ENCODE data around the gene CALHM1. TPM values are rescaled to one million over a fixed set of nuclear protein-coding genes. Genes with fewer than 3 reads are reported as not detected.

The CALHM1 gene
- total and polyA plus RNA-seq, 7 experiments from 2014 or later, result not detected

- no peaks in the 10 kb centered on the region for H3K27me3 Mint-ChIP-seq
- peaks cover 0 to 18% of the 10 kb centered on the region in 2 donors for H3K4me1 ChIP-seq (ENCODE audit: control insufficient read depth in 2 of 2, insufficient read depth in 2 of 2, low read length in 2 of 2)
- no peaks in the 10 kb centered on the region for H3K9me3 Mint-ChIP-seq
- H3K4me1 Mint-ChIP-seq, result peaks cover 16 to 58% (median 40%) of the 10 kb centered on the region in 7 donors
- H3K4me3 Mint-ChIP-seq, result peak overlapping the region; percentile 31 to 81 (median 73)
- POLR2A ChIA-PET, result no interaction called here
- ATAC-seq, result peak; percentile 54
- H3K9me3 ChIP-seq (ENCODE audit: control insufficient read depth in 2 of 3, low read length in 3 of 3), result no peaks in the 10 kb centered on the region
- CTCF ChIA-PET, result interaction anchor here (1.0 kb wide), 1 partner anchor 14 kb away, joined by 4 read pairs; no protein-coding TSS in a partner anchor
- peak overlapping the region in 7 of 9 donors; percentile 18 to 79 (median 33) for H3K27ac Mint-ChIP-seq
- peak overlapping the region; percentile 19 for H3K27ac ChIP-seq (ENCODE audit: low read depth, low read length)
- H3K4me3 ChIP-seq (ENCODE audit: low read length), result no peak overlapping the region
- H3K36me3 Mint-ChIP-seq, result peaks cover 16 to 53% (median 29%) of the 10 kb centered on the region in 5 donors
- H3K36me3 ChIP-seq (ENCODE audit: control insufficient read depth in 2 of 3, insufficient read depth in 3 of 3, low read length in 3 of 3), result peaks cover 0 to 59% (median 9%) of the 10 kb centered on the region in 3 experiments
- no peaks in the 10 kb centered on the region for H3K27me3 ChIP-seq (ENCODE audit: control insufficient read depth in 2 of 2, insufficient read depth in 2 of 2, low read length in 2 of 2)
- DNase-seq, result peak in 3 of 9 donors; percentile 18 to 39 (median 19)
- intact Hi-C loops (cut with micrococcal nuclease), result loop anchor here (1.0 to 2.0 kb wide), 3 partner anchors 23 to 61 kb away; partner anchors contain the start of gene CALHM2 (in 1 of the 2)
These were observed 29.1 kb downstream of the CALHM1 start for GRCh38 chr10:103429647-103430046.

DNA sequence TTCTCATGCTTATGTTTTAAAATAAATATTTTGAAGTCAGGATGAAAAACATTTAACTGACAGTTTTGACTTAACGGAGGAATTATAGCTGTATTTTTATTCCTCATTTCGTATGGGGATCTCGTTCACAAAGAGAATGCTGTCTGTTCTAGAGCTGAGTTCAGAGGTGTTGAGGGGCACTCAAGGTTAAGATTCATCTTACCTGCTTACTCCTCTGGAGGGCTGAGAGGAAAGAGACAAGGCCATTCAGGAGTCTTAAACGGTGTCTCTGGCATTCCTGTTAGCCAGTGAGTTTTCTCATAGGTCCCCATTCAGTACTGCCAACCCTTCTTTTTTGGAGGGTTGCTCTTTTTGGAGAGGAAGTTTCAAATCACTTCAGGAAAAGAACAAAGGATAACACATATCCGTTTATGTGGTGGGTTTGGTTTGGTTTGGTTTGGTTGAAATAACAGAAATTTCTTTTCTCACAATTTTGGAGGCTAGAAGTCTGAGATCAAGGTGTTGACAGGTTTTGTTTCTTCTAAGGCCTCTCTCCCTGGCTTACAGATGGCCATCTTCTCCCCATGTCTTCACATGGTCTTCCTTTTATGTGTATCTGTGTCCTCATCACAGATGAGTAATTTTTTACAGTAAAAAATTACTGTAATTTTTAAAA lies 29.6 kb downstream of the CALHM1 start:
- Mint-ChIP-seq H3K4me3 (peak overlapping the region; percentile 50 to 81 (median 68)), H3K4me1 (peaks cover 16 to 58% (median 40%) of the 10 kb centered on the region in 7 donors), H3K27ac (peak overlapping the region in 7 of 9 donors; percentile 7 to 58 (median 26)), H3K36me3 (peaks cover 16 to 58% (median 33%) of the 10 kb centered on the region in 5 donors), H3K9me3 (no peaks in the 10 kb centered on the region), H3K27me3 (no peaks in the 10 kb centered on the region)
- intact Hi-C loops (cut with micrococcal nuclease), result loop anchor here (1.0 to 2.0 kb wide), 3 partner anchors 23 to 60 kb away; partner anchors contain the start of gene CALHM2 (in 1 of the 2)
- H3K4me1 ChIP-seq (ENCODE audit: control insufficient read depth in 2 of 2, insufficient read depth in 2 of 2, low read length in 2 of 2), result peaks cover 0 to 18% of the 10 kb centered on the region in 2 donors
- ChIA-PET POLR2A (no interaction called here), CTCF (no interaction called here)
- H3K27me3 ChIP-seq (ENCODE audit: control insufficient read depth in 2 of 2, insufficient read depth in 2 of 2, low read length in 2 of 2), result no peaks in the 10 kb centered on the region
- no peak overlapping the region for H3K4me3 ChIP-seq (ENCODE audit: low read length)
- H3K36me3 ChIP-seq (ENCODE audit: control insufficient read depth in 2 of 3, insufficient read depth in 3 of 3, low read length in 3 of 3), result peaks cover 0 to 59% (median 6%) of the 10 kb centered on the region in 3 experiments
- no peak overlapping the region for H3K27ac ChIP-seq (ENCODE audit: low read depth, low read length)
- DNase-seq, result peak in 5 of 9 donors; percentile 26 to 37 (median 33)
- no peaks in the 10 kb centered on the region for H3K9me3 ChIP-seq (ENCODE audit: control insufficient read depth in 2 of 3, low read length in 3 of 3)
- ATAC-seq, result peak; percentile 36

GRCh38 chr10:103427866-103428265 lies 30.8 kb downstream of the CALHM1 start:
- ATAC-seq (no peak), DNase-seq (no peak)
- no peak overlapping the region for H3K4me3 ChIP-seq (ENCODE audit: low read length)
- H3K9me3 Mint-ChIP-seq, result no peaks in the 10 kb centered on the region
- H3K27ac Mint-ChIP-seq, result peak overlapping the region in 1 of 9 donors; percentile 25
- no peak overlapping the region for H3K4me3 Mint-ChIP-seq
- ChIA-PET CTCF (no interaction called here), POLR2A (no interaction called here)
- no peaks in the 10 kb centered on the region for H3K9me3 ChIP-seq (ENCODE audit: control insufficient read depth in 2 of 3, low read length in 3 of 3)
- H3K27ac ChIP-seq (ENCODE audit: low read depth, low read length), result no peak overlapping the region
- peaks cover 0 to 18% of the 10 kb centered on the region in 2 donors for H3K4me1 ChIP-seq (ENCODE audit: control insufficient read depth in 2 of 2, insufficient read depth in 2 of 2, low read length in 2 of 2)
- no peaks in the 10 kb centered on the region for H3K27me3 Mint-ChIP-seq
- H3K4me1 Mint-ChIP-seq, result peaks cover 16 to 53% (median 39%) of the 10 kb centered on the region in 7 donors
- intact Hi-C loops (cut with micrococcal nuclease), result loop anchor here in 1 of 2 donors (2.0 kb wide), 1 partner anchor 59 kb away; no protein-coding TSS in a partner anchor
- no peaks in the 10 kb centered on the region for H3K27me3 ChIP-seq (ENCODE audit: control insufficient read depth in 2 of 2, insufficient read depth in 2 of 2, low read length in 2 of 2)
- peaks cover 3 to 59% (median 12%) of the 10 kb centered on the region in 3 experiments for H3K36me3 ChIP-seq (ENCODE audit: control insufficient read depth in 2 of 3, insufficient read depth in 3 of 3, low read length in 3 of 3)
- H3K36me3 Mint-ChIP-seq, result peaks cover 15 to 62% (median 42%) of the 10 kb centered on the region in 5 donors

- H3K36me3 Mint-ChIP-seq, result peaks cover 9 to 60% (median 47%) of the 10 kb centered on the region in 5 donors
- Histone ChIP-seq H3K4me1 (ENCODE audit: control insufficient read depth in 2 of 2, insufficient read depth in 2 of 2, low read length in 2 of 2) (peaks cover 0 to 3% of the 10 kb centered on the region in 2 donors), H3K36me3 (ENCODE audit: control insufficient read depth in 2 of 3, insufficient read depth in 3 of 3, low read length in 3 of 3) (peaks cover 22 to 83% (median 29%) of the 10 kb centered on the region in 3 experiments), H3K9me3 (ENCODE audit: control insufficient read depth in 2 of 3, low read length in 3 of 3) (no peaks in the 10 kb centered on the region), H3K27ac (ENCODE audit: low read depth, low read length) (no peak overlapping the region), H3K27me3 (ENCODE audit: control insufficient read depth in 2 of 2, insufficient read depth in 2 of 2, low read length in 2 of 2) (no peaks in the 10 kb centered on the region), H3K4me3 (ENCODE audit: low read length) (no peak overlapping the region)
- peak overlapping the region in 2 of 9 donors; percentile 48 to 52 for H3K27ac Mint-ChIP-seq
- no peak overlapping the region for H3K4me3 Mint-ChIP-seq
- H3K27me3 Mint-ChIP-seq, result no peaks in the 10 kb centered on the region
- no peaks in the 10 kb centered on the region for H3K9me3 Mint-ChIP-seq
- intact Hi-C loops (cut with micrococcal nuclease), result no loop called here
- ChIA-PET POLR2A (no interaction called here), CTCF (interaction anchor here (0.7 kb wide), 1 partner anchor 320 kb away, joined by 3 read pairs; no protein-coding TSS in a partner anchor)
- DNase-seq, result no peak
- ATAC-seq, result no peak
- peaks cover 4 to 19% (median 15%) of the 10 kb centered on the region in 7 donors for H3K4me1 Mint-ChIP-seq
These were observed 35.0 kb downstream of the CALHM1 start for GRCh38 chr10:103423748-103424147.

DNA sequence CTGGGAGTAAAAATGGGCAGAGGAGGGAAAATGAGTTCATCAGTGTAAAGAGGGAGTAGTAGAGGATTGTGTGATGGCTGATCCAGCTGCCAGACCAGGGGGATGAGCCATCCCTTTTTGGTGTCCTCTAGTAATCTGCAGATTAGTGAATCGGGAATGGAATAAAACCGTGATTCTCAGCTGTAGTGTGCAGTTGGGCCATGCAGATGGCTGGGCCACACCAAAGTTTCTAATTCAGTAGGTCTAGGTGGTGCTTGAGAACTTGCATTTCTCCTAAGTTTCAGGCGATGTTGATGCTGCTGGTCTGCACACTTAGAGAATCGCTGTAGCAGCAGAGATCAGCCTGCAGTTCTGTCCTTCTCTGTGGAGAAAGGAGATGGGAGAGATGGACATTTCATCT lies 39.6 kb downstream of the CALHM1 start:
- ChIA-PET POLR2A (no interaction called here), CTCF (interaction anchor here (0.6 to 7.0 kb wide), 4 partner anchors 35 to 79 kb away, joined by 3 to 99 read pairs (median 6); no protein-coding TSS in a partner anchor)
- H3K27me3 Mint-ChIP-seq, result no peaks in the 10 kb centered on the region
- intact Hi-C loops (cut with micrococcal nuclease), result loop anchor here in 1 of 2 donors (5.0 kb wide), 1 partner anchor 33 kb away; the partner anchor contains the start of gene CALHM2
- H3K4me3 Mint-ChIP-seq, result no peak overlapping the region
- Histone ChIP-seq H3K4me1 (ENCODE audit: control insufficient read depth in 2 of 2, insufficient read depth in 2 of 2, low read length in 2 of 2) (no peaks in the 10 kb centered on the region), H3K9me3 (ENCODE audit: control insufficient read depth in 2 of 3, low read length in 3 of 3) (no peaks in the 10 kb centered on the region), H3K27ac (ENCODE audit: low read depth, low read length) (no peak overlapping the region), H3K27me3 (ENCODE audit: control insufficient read depth in 2 of 2, insufficient read depth in 2 of 2, low read length in 2 of 2) (no peaks in the 10 kb centered on the region), H3K4me3 (ENCODE audit: low read length) (no peak overlapping the region), H3K36me3 (ENCODE audit: control insufficient read depth in 2 of 3, insufficient read depth in 3 of 3, low read length in 3 of 3) (peaks cover 42 to 94% (median 46%) of the 10 kb centered on the region in 3 experiments)
- peaks cover 0 to 6% (median 0%) of the 10 kb centered on the region in 7 donors for H3K4me1 Mint-ChIP-seq
- peaks cover 24 to 77% (median 56%) of the 10 kb centered on the region in 5 donors for H3K36me3 Mint-ChIP-seq
- H3K9me3 Mint-ChIP-seq, result no peaks in the 10 kb centered on the region
- ATAC-seq (no peak), DNase-seq (no peak)
- no peak overlapping the region for H3K27ac Mint-ChIP-seq

DNA sequence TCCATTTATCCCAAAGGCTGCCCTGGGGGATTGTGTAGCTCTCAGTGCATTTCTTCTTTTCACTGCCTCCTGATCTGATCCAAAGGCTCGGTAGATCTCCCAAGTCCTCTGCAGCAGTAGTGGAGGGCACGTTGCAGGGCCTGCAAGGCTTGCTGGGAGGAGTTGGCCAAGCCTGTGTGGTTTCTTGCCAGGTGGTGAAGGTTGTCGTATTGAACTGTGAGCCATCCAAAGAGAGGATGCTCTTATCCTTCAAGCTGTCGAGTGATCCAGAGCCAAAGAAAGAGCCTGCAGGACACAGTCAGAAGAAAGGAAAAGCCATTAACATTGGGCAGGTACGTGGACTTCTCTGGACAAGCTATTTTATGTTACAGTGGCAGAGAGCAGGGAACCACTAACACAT lies 41.1 kb downstream of the CALHM1 start:
- POLR2A ChIA-PET, result interaction anchor here (0.6 kb wide), 1 partner anchor 129 kb away, joined by 3 read pairs; no protein-coding TSS in a partner anchor
- peaks cover 27 to 73% (median 54%) of the 10 kb centered on the region in 5 donors for H3K36me3 Mint-ChIP-seq
- H3K36me3 ChIP-seq (ENCODE audit: control insufficient read depth in 2 of 3, insufficient read depth in 3 of 3, low read length in 3 of 3), result peaks cover 52 to 94% (median 53%) of the 10 kb centered on the region in 3 experiments
- H3K9me3 Mint-ChIP-seq, result no peaks in the 10 kb centered on the region
- no peak for ATAC-seq
- H3K27ac Mint-ChIP-seq, result no peak overlapping the region
- no peaks in the 10 kb centered on the region for H3K27me3 Mint-ChIP-seq
- CTCF ChIA-PET, result interaction anchor here (0.6 to 7.0 kb wide), 8 partner anchors 11 to 1289 kb away, joined by 3 to 99 read pairs (median 8); partner anchors contain the start of gene CALHM2
- no peak overlapping the region for H3K4me3 Mint-ChIP-seq
- intact Hi-C loops (cut with micrococcal nuclease), result loop anchor here (1.0 to 5.0 kb wide), 5 partner anchors 35 to 269 kb away; partner anchors contain the start of gene CALHM2 (in 1 of the 2)
- H3K27me3 ChIP-seq (ENCODE audit: control insufficient read depth in 2 of 2, insufficient read depth in 2 of 2, low read length in 2 of 2), result no peaks in the 10 kb centered on the region
- no peaks in the 10 kb centered on the region for H3K9me3 ChIP-seq (ENCODE audit: control insufficient read depth in 2 of 3, low read length in 3 of 3)
- no peaks in the 10 kb centered on the region for H3K4me1 ChIP-seq (ENCODE audit: control insufficient read depth in 2 of 2, insufficient read depth in 2 of 2, low read length in 2 of 2)
- no peak overlapping the region for H3K27ac ChIP-seq (ENCODE audit: low read depth, low read length)
- DNase-seq, result no peak
- no peak overlapping the region for H3K4me3 ChIP-seq (ENCODE audit: low read length)
- H3K4me1 Mint-ChIP-seq, result peaks cover 0 to 6% (median 0%) of the 10 kb centered on the region in 7 donors

All from naive thymus-derived CD4-positive, alpha-beta T cell (primary cell).